SK-N-SH treated with all-trans-retinoic acid at 6 μM for 48 hours (cell line): ENCODE measurements around the gene BRD2.

Experiments
- ATAC-seq: fragments of 200-7000 bp; cut with Tn5 transposase; 3 replicates; pipeline ENCODE4 v1.9.1; 2020; ENCODE audit warnings: mild to moderate bottlenecking, moderate library complexity
- ARNTL ChIP-seq: fragments of 450-650 bp; formaldehyde crosslinking; IDR thresholded peaks from 2 replicates; pipeline ENCODE4 v1.5.0; 2020; ENCODE audit warnings: low read depth, mild to moderate bottlenecking, moderate library complexity, borderline replicate concordance
- CSDC2 ChIP-seq: fragments of 250-450 bp; sonication (Bioruptor Pico); IDR thresholded peaks from 2 replicates; pipeline ENCODE4 v1.5.0; 2020; ENCODE audit warnings: mild to moderate bottlenecking, moderate library complexity
- CSRNP3 ChIP-seq: fragments of 250-450 bp; sonication (Bioruptor Pico); IDR thresholded peaks from 2 replicates; pipeline ENCODE4 v1.5.1; 2021; ENCODE audit warnings: mild to moderate bottlenecking, moderate library complexity
- ESRRG ChIP-seq: fragments of 250-450 bp; sonication (Bioruptor Pico); IDR thresholded peaks from 2 replicates; pipeline ENCODE4 v1.6.1; 2021; ENCODE audit warnings: mild to moderate bottlenecking
- GLIS3 ChIP-seq: fragments of 250-450 bp; sonication (Bioruptor Pico); IDR thresholded peaks from 2 replicates; pipeline ENCODE4 v1.5.0; 2020; ENCODE audit warnings: mild to moderate bottlenecking, moderate library complexity
- OSR1 ChIP-seq: fragments of 250-450 bp; sonication (Bioruptor Pico); IDR thresholded peaks from 2 replicates; pipeline ENCODE4 v1.8.0; 2022; ENCODE audit warnings: moderate library complexity, mild to moderate bottlenecking, inconsistent platforms
- PATZ1 ChIP-seq: fragments of 250-450 bp; sonication (Bioruptor Pico); IDR thresholded peaks from 2 replicates; pipeline ENCODE4 v1.8.0; 2020; ENCODE audit warnings: mild to moderate bottlenecking, moderate library complexity, borderline replicate concordance
- PPARA ChIP-seq: fragments of 250-450 bp; sonication (Bioruptor Pico); IDR thresholded peaks from 2 replicates; pipeline ENCODE4 v1.5.0; 2020; ENCODE audit warnings: mild to moderate bottlenecking, borderline replicate concordance
- RARB ChIP-seq: fragments of 250-450 bp; sonication (Bioruptor Pico); IDR thresholded peaks from 2 replicates; pipeline ENCODE4 v1.8.0; 2021; ENCODE audit warnings: mild to moderate bottlenecking, moderate library complexity
- SNAI2 ChIP-seq: fragments of 250-450 bp; sonication (Bioruptor Pico); IDR thresholded peaks from 2 replicates; pipeline ENCODE4 v1.5.0; 2020; ENCODE audit warnings: mild to moderate bottlenecking, moderate library complexity
- TCF4 ChIP-seq: fragments of 250-450 bp; sonication (Bioruptor Pico); IDR thresholded peaks from 2 replicates; pipeline ENCODE4 v1.8.0; 2021; ENCODE audit warnings: mild to moderate bottlenecking, moderate library complexity, borderline replicate concordance
- TOX ChIP-seq: fragments of 250-450 bp; sonication (Bioruptor Pico); IDR thresholded peaks from 2 replicates; pipeline ENCODE4 v1.8.0; 2021; ENCODE audit warnings: mild to moderate bottlenecking, moderate library complexity, borderline replicate concordance
- TSHZ2 ChIP-seq: fragments of 250-450 bp; sonication (Bioruptor Pico); IDR thresholded peaks from 2 replicates; pipeline ENCODE4 v1.5.0; 2020; ENCODE audit warnings: mild to moderate bottlenecking, moderate library complexity
- ZC3H10 ChIP-seq: fragments of 250-450 bp; sonication (Bioruptor Pico); IDR thresholded peaks from 2 replicates; pipeline ENCODE4 v1.5.1; 2021; ENCODE audit warnings: mild to moderate bottlenecking, moderate library complexity
- ZFP30 ChIP-seq: fragments of 450-650 bp; formaldehyde crosslinking; IDR thresholded peaks from 2 replicates; pipeline ENCODE4 v1.5.0; 2022; ENCODE audit warnings: mild to moderate bottlenecking, moderate library complexity
- ZNF565 ChIP-seq: fragments of 450-650 bp; formaldehyde crosslinking; conservative IDR thresholded peaks from 2 replicates; pipeline ENCODE4 v1.5.0; 2020; ENCODE audit warnings: low read depth, mild to moderate bottlenecking, moderate library complexity
- ZNF70 ChIP-seq: fragments of 450-650 bp; formaldehyde crosslinking; IDR thresholded peaks from 2 replicates; pipeline ENCODE4 v1.5.0; 2020; ENCODE audit warnings: mild to moderate bottlenecking, moderate library complexity
- ZNF8 ChIP-seq: fragments of 450-650 bp; formaldehyde crosslinking; IDR thresholded peaks from 2 replicates; pipeline ENCODE4 v1.5.0; 2020; ENCODE audit warnings: mild to moderate bottlenecking, moderate library complexity
- TF ChIP-seq, protein P1 (sequence below): fragments of 250-450 bp; sonication (Bioruptor Pico); IDR thresholded peaks from 2 replicates; pipeline ENCODE4 v1.8.0; 2021; ENCODE audit warnings: low read depth, mild to moderate bottlenecking, moderate library complexity, borderline replicate concordance

The BRD2 gene

DNA sequence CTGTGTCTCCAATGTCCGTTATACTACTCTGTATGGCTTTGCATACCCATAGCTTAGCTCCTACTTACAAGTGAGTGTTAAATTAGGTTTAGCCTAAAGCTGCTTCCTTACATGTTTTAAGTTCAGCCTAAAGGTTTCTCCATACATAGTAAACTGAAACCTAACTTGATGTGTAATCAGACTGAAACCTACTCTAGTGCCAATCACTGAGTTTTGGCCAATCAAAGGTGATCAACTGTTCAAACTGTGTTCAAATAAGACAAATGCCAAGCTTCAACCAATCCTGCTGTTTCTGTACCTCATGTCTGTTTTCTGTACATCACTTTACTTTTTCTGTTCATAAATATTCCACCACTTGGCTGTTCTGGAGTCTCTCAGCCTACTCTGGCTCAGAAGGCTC is 21.0 kb downstream of the BRD2 start:
- ATAC-seq, result no peak
- TF ChIP-seq TSHZ2 (CRISPR knock-in tag) (no peak), CSDC2 (CRISPR knock-in tag) (no peak), ZNF70 (CRISPR knock-in tag) (no peak), SNAI2 (CRISPR knock-in tag) (no peak), GLIS3 (no peak), ZNF8 (CRISPR knock-in tag) (no peak), PATZ1 (CRISPR knock-in tag) (no peak), RARB (CRISPR knock-in tag) (no peak), TCF4 (CRISPR knock-in tag) (no peak), TOX (CRISPR knock-in tag) (no peak), PPARA (no peak), ZFP30 (no peak)
- TF ChIP-seq, all 23 proteins: peak for 0

- ATAC-seq, result no peak
- TF ChIP-seq, protein P1, sequence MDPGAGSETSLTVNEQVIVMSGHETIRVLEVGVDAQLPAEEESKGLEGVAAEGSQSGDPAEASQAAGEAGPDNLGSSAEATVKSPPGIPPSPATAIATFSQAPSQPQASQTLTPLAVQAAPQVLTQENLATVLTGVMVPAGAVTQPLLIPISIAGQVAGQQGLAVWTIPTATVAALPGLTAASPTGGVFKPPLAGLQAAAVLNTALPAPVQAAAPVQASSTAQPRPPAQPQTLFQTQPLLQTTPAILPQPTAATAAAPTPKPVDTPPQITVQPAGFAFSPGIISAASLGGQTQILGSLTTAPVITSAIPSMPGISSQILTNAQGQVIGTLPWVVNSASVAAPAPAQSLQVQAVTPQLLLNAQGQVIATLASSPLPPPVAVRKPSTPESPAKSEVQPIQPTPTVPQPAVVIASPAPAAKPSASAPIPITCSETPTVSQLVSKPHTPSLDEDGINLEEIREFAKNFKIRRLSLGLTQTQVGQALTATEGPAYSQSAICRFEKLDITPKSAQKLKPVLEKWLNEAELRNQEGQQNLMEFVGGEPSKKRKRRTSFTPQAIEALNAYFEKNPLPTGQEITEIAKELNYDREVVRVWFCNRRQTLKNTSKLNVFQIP, result no peak
- TF ChIP-seq CSDC2 (CRISPR knock-in tag) (no peak), CSRNP3 (CRISPR knock-in tag) (no peak), TOX (CRISPR knock-in tag) (no peak), ZFP30 (no peak), ESRRG (no peak), ZNF565 (CRISPR knock-in tag) (no peak), PATZ1 (CRISPR knock-in tag) (no peak), ARNTL (CRISPR knock-in tag) (no peak), ZNF70 (CRISPR knock-in tag) (no peak), ZC3H10 (CRISPR knock-in tag) (no peak), ZNF8 (CRISPR knock-in tag) (no peak), TSHZ2 (CRISPR knock-in tag) (no peak), OSR1 (CRISPR knock-in tag) (no peak), SNAI2 (CRISPR knock-in tag) (no peak)
Observed at GRCh38 chr6:32991972-32992371, 23.6 kb downstream of the BRD2 start.
